Peyer's patch (tissue), 4 donors: Measurements from ENCODE around the gene FUOM.

Source experiments
- POLR2A ChIP-seq, 2 donors: fragments of 450-650 bp; IDR thresholded peaks; one replicate each; pipeline ENCODE4 v1.5.1; 2017; ENCODE audit warnings: antibody characterized with exemption in 2 of 2, mild to moderate bottlenecking in 2 of 2, moderate library complexity in 2 of 2
- TF ChIP-seq, protein P1 (sequence below), 6 experiments: fragments of 450-650 bp in 4 of 6; fragments of 200-600 bp in 2 of 6; sonication (generic) in 1 of 6; IDR thresholded peaks; one replicate each; pipeline ENCODE4 v1.5.1; 2017 to 2019; ENCODE audit warnings: antibody characterized with exemption in 6 of 6, mild to moderate bottlenecking in 3 of 6, moderate library complexity in 1 of 6

DNA sequence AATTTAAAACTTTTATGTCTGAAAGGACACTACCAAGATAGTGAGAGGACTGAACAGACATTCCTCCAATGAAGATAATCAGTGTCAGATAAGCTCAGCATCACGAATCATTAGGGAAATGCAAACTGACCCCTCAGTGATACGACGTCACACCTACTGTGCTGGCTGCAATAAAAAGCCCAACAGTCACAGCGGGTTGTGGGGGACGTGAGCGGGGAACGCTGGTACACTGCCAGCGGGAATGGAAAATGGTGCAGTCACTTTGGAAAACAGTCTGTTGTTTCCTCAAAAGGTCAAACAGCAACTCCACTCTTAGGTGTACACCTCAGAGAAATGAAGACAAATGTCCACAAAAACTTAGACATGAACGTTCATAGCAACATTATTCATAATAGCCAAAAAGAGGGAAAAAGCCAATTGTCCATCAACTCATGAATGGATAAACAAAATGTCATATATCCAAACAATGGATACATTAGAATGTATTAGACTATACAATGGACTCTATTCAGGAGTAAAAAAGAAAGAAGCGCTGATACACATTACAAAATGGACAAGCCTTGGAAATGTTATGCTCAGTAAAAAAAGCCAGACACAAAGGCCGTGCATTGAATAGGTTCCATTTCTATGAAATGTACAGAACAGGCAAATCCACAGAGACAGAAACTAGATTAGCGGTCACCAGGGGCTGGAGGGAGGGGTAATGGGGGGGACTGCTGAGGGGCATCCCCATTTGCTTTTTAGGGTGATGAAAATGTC, 17.7 kb upstream of the FUOM start:
- TF ChIP-seq, protein P1, sequence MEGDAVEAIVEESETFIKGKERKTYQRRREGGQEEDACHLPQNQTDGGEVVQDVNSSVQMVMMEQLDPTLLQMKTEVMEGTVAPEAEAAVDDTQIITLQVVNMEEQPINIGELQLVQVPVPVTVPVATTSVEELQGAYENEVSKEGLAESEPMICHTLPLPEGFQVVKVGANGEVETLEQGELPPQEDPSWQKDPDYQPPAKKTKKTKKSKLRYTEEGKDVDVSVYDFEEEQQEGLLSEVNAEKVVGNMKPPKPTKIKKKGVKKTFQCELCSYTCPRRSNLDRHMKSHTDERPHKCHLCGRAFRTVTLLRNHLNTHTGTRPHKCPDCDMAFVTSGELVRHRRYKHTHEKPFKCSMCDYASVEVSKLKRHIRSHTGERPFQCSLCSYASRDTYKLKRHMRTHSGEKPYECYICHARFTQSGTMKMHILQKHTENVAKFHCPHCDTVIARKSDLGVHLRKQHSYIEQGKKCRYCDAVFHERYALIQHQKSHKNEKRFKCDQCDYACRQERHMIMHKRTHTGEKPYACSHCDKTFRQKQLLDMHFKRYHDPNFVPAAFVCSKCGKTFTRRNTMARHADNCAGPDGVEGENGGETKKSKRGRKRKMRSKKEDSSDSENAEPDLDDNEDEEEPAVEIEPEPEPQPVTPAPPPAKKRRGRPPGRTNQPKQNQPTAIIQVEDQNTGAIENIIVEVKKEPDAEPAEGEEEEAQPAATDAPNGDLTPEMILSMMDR (IDR thresholded peaks at IDR 0.05): no peak
- no peak for TF ChIP-seq POLR2A (IDR thresholded peaks at IDR 0.05)
